ENCODE measurements around the gene VASN.

DNA sequence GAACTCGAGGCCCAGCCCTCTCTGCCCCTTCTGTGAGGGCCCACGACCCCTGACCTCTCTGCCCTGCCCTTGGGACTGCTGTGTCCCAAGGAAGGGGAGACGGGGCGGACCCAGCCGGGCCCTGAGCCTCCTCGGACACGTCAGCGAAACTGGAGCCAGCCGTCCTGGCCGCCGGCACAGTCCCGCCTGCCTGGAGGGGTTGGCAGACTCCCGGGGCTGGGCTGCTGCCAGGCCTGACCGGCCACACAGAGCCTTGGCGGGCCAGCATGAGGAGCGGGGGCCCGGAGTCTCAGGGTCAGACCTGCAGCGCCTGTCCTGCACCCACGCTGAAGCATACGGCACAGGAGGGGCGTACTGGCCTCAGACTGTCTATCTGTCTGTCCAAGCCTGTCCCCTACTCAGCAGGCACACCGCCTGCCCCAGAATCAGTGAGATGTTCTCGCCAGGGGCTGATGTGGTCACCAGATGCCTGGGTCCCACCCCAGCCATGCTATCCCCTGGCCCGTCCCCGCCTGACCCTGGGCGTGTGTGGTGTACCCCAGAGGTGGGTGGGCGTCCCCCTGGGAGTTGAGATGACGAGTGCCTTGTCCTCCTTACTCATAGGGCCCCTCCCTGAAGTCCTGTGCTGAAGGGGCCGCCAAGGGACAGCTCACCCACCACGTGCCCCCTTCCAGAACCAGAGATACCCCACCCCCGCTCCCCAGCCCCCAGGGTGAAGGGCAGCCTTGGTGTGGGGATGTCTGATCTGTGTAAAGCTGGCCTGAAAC, 4.7 kb downstream of the VASN start:
- TF ChIP-seq POLR2A (IDR thresholded peaks at IDR 0.05; ENCODE audit: low read depth, low read length) (no peak), POLR2AphosphoS5 (IDR thresholded peaks at IDR 0.05; ENCODE audit: low read depth, low read length) (no peak), SPI1 (IDR thresholded peaks at IDR 0.05; ENCODE audit: low read depth, low read length) (no peak), TAF1 (IDR thresholded peaks at IDR 0.05; ENCODE audit: low read depth, low read length) (no peak)

Measured in GM12891 (cell line).